Tibial nerve (tissue), 4 donors: ENCODE data around the gene TSSK6. TPM values are rescaled to one million over a fixed set of nuclear protein-coding genes. Genes with fewer than 3 reads are reported as not detected.

ENCODE experiments used
- DNase-seq, 2 donors: peaks; one replicate each; pipeline ENCODE4 v3.0.0-alpha.2; 2019; ENCODE audit warnings: low spot score in 2 of 2
- H3K27ac ChIP-seq, 4 donors: fragments of 200-600 bp; sonication (generic) in 3 of 4; one replicate each; pipeline ENCODE4 v1.5.1; 2017 to 2019; ENCODE audit warnings: mild to moderate bottlenecking in 1 of 4
- H3K27me3 ChIP-seq, 2 donors: fragments of 200-600 bp; sonication (generic) in 1 of 2; one replicate each; pipeline versions ENCODE4 v1.5.1 to v1.6.0; 2017 to 2019
- H3K36me3 ChIP-seq, 3 donors: fragments of 200-600 bp; sonication (generic); one replicate each; pipeline ENCODE4 v1.5.1; 2018 to 2019
- H3K4me1 ChIP-seq, 4 donors: fragments of 200-600 bp; sonication (generic) in 3 of 4; one replicate each; pipeline ENCODE4 v1.5.1; 2017 to 2019
- H3K4me3 ChIP-seq, 4 donors: fragments of 200-600 bp; sonication (generic) in 3 of 4; one replicate each; pipeline ENCODE4 v1.5.1; 2017 to 2019; ENCODE audit warnings: mild to moderate bottlenecking in 1 of 4, moderate library complexity in 1 of 4
- H3K9me3 ChIP-seq, 4 donors: fragments of 200-600 bp; sonication (generic) in 3 of 4; one replicate each; pipeline ENCODE4 v1.5.1; 2017 to 2019
- EP300 ChIP-seq, 2 donors: sonication (generic); formaldehyde crosslinking; IDR thresholded peaks; one replicate each; pipeline ENCODE4 v1.6.1; 2017; ENCODE audit warnings: antibody characterized with exemption in 2 of 2, mild to moderate bottlenecking in 1 of 2
- POLR2A ChIP-seq, 2 donors: fragments of 450-650 bp; IDR thresholded peaks; one replicate each; pipeline ENCODE4 v1.6.1; 2017; ENCODE audit warnings: antibody characterized with exemption in 2 of 2, mild to moderate bottlenecking in 2 of 2, moderate library complexity in 2 of 2
- WGBS, 2 donors: methylation state at CpG; one replicate each; pipeline ENCODE4 v1.1.5; 2018; 5-methylcytosine and 5-hydroxymethylcytosine counted together
- total RNA-seq, 4 donors: library from RNA; depleted of rRNA; stranded (reverse); fragments of >200 nt; gene quantifications; one replicate each; pipeline ENCODE4 v1.1.0, GENCODE V29; 2016
- TF ChIP-seq, protein P1 (sequence below), 5 experiments: fragments of 200-600 bp in 3 of 5; fragments of 450-650 bp in 2 of 5; sonication (generic) in 3 of 5; IDR thresholded peaks; one replicate each; pipeline ENCODE4 v1.5.1; 2016 to 2019; ENCODE audit warnings: antibody characterized with exemption in 5 of 5, mild to moderate bottlenecking in 3 of 5, moderate library complexity in 2 of 5

TSSK6 gene
- total RNA-seq, 4 donors from 2014 or later: 1.8 to 7.2 (median 3.7) TPM

DNA sequence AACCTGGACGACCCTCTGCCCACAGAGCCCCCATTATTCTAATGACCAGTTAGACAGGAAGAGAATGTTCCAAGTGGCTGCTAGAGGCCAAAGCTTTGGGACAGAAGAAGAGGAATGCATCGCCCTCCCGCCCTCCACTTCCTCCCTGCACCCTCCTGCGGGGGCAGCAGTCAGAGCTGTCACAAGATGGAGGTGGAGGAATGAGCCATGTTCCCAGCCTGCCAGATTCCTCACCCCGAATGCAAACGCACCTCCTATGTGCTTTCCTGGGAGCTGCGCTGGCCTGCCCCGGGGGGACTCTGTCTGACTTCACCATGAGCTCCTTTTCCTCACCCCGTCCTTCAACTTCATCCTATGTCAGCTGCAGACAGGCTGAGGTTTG lies 15.1 kb upstream of the TSSK6 start:
- DNase-seq: no peak
- WGBS, 2 donors: 33 to 40% methylated on average over 9 of the region's 9 CpGs
- Histone ChIP-seq H3K9me3 (no peaks in the 10 kb centered on the region), H3K27ac (peak overlapping the region in 1 of 4 donors; percentile 26), H3K4me3 (no peak overlapping the region), H3K36me3 (peaks cover 0 to 41% (median 3%) of the 10 kb centered on the region in 3 donors), H3K27me3 (no peaks in the 10 kb centered on the region), H3K4me1 (peaks cover 0 to 52% (median 12%) of the 10 kb centered on the region in 4 donors)
- TF ChIP-seq, protein P1, sequence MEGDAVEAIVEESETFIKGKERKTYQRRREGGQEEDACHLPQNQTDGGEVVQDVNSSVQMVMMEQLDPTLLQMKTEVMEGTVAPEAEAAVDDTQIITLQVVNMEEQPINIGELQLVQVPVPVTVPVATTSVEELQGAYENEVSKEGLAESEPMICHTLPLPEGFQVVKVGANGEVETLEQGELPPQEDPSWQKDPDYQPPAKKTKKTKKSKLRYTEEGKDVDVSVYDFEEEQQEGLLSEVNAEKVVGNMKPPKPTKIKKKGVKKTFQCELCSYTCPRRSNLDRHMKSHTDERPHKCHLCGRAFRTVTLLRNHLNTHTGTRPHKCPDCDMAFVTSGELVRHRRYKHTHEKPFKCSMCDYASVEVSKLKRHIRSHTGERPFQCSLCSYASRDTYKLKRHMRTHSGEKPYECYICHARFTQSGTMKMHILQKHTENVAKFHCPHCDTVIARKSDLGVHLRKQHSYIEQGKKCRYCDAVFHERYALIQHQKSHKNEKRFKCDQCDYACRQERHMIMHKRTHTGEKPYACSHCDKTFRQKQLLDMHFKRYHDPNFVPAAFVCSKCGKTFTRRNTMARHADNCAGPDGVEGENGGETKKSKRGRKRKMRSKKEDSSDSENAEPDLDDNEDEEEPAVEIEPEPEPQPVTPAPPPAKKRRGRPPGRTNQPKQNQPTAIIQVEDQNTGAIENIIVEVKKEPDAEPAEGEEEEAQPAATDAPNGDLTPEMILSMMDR (IDR thresholded peaks at IDR 0.05): no peak
- TF ChIP-seq POLR2A (IDR thresholded peaks at IDR 0.05): no peak
- TF ChIP-seq EP300 (IDR thresholded peaks at IDR 0.05): no peak

DNA sequence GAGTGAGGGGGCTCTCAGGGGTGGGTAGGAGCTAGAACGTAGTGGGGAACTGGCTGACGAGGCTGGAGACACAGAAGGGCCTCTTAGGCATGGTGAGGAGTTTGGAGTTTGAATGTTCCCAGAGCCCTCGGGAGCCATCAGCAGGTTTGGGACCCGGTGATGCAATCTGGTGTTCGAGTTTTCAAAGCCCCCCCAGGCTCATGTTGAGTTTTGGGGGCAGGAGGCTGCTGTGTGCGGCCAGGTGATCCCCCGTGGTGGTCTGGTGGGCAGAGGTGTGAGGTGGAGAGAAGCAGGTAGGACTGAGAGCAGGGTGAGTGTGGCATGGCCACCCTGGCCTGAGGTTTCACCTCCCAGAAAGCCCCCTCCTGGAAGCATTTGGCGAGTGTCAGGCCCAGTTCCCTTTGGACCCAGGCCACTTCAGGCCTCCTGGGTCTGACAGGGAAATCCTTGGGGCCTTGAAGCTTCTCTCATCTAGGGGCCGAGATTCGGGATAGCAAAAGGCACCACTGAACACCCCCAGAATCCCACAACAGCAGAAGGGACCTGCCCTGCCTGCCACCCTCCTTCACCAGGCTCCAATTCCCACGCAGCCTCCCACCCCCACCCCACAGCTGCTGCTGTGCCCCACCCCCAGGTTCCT lies 14.6 kb upstream of the TSSK6 start:
- WGBS, 2 donors: 56 to 66% methylated on average over 11 of the region's 11 CpGs
- peaks cover 0 to 56% (median 13%) of the 10 kb centered on the region in 4 donors for H3K4me1 ChIP-seq
- H3K9me3 ChIP-seq: no peaks in the 10 kb centered on the region
- H3K4me3 ChIP-seq: no peak overlapping the region
- TF ChIP-seq, protein P1 (IDR thresholded peaks at IDR 0.05): no peak
- TF ChIP-seq POLR2A (IDR thresholded peaks at IDR 0.05) (no peak), EP300 (IDR thresholded peaks at IDR 0.05) (no peak)
- no peaks in the 10 kb centered on the region for H3K27me3 ChIP-seq
- peak overlapping the region in 1 of 4 donors; percentile 26 for H3K27ac ChIP-seq
- H3K36me3 ChIP-seq: peaks cover 0 to 39% (median 3%) of the 10 kb centered on the region in 3 donors
- DNase-seq: no peak

DNA sequence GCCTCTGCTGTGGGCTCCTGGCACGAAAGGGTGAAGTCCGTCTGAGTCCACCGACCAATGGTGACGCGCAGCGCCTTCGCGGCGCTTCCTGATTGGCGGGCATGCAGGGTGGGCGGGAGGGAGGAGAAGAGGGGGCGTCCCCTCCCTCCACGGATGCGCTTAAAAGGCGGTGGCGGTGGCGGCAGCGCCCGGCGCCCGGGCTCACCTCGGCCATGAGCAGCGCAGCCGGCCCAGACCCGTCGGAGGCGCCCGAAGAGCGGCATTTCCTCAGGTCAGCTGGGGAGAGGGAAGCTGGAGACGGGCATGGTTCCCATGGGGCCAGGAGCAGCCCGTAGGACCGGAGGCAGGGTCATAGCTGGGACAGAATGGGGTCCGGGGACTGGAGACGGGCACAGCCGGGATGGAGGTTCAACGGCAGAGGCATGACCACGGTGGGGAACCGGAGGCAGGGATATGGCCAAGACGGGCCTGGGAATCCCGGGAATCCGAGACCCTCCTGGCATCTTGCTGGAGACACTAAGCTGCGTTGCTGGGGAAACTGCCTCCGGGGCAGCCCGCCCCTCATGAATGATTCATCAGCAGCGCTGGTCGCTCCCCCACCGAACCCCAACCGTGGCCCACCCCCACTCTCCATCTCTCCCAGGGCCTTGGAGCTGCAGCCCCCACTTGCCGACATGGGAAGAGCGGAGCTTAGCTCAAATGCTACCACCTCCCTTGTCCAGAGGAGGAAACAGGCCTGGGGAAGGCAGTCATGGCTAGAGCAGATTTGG lies 13.6 kb upstream of the TSSK6 start, which contains the start of gene YJEFN3:
YJEFN3 (plus strand) TSS at position 191 of the 770 bp plus-strand sequence; CDS start at position 213, 22 bp downstream.
- peak within 1 kb of the TSS in 1 of 4 donors; percentile 26 for H3K27ac ChIP-seq
- no peaks in the 10 kb centered on the region for H3K27me3 ChIP-seq
- H3K4me3 ChIP-seq: no peak within 1 kb of the TSS
- H3K9me3 ChIP-seq: no peaks in the 10 kb centered on the region
- no peak for DNase-seq
- WGBS, 2 donors: 32 to 57% methylated on average over 20 to 27 of the region's 50 CpGs
- H3K4me1 ChIP-seq: peaks cover 0 to 60% (median 13%) of the 10 kb centered on the region in 4 donors
- peaks cover 0 to 49% (median 3%) of the 10 kb centered on the region in 3 donors for H3K36me3 ChIP-seq
- no peak for TF ChIP-seq POLR2A (IDR thresholded peaks at IDR 0.05)

DNA sequence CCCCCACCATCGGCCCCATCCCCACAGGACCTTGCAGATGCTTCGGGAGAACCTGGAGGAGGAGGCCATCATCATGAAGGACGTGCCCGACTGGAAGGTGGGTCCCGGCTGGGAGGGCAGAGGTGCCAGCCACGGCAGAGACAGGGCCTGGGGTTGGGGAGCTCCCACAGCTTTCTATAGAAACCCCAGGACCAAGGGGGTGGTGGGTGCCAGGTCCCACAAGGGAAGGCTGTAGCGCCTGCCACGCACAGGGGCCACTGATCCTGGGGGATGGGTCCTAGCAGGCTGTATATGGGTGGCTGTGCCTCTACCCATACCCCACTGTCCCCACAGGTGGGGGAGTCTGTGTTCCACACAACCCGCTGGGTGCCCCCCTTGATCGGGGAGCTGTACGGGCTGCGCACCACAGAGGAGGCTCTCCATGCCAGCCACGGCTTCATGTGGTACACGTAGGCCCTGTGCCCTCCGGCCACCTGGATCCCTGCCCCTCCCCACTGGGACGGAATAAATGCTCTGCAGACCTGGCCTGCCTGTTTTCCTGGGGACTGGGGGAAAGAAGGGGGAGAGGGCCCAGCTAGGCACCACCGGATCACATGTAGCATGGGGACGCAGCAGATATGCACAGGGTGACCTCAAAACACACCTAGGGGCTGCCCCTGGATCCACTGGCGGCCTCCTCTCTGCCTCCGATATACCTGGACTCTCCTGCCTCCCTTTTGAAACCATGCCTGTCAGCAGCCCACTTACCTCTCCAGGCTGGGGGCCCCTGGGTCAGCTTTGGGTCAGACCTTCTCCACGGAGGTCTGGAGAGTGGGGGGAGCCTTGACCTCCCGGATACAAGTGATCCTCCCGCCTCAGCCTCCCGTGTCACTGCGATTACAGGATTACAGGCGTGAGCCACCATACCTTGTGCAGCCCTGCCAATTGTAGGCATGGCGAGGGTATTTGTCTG lies 12.6 kb upstream of the TSSK6 start:
- no peak for DNase-seq
- 86 to 92% methylated on average over 19 to 24 of the region's 27 CpGs for WGBS, 2 donors
- TF ChIP-seq EP300 (IDR thresholded peaks at IDR 0.05): no peak
- no peak for TF ChIP-seq POLR2A (IDR thresholded peaks at IDR 0.05)
- H3K36me3 ChIP-seq: peaks cover 0 to 57% (median 3%) of the 10 kb centered on the region in 3 donors
- H3K4me1 ChIP-seq: peaks cover 0 to 60% (median 13%) of the 10 kb centered on the region in 4 donors
- H3K4me3 ChIP-seq: no peak overlapping the region
- H3K27me3 ChIP-seq: no peaks in the 10 kb centered on the region
- no peak overlapping the region for H3K27ac ChIP-seq
- no peaks in the 10 kb centered on the region for H3K9me3 ChIP-seq

DNA sequence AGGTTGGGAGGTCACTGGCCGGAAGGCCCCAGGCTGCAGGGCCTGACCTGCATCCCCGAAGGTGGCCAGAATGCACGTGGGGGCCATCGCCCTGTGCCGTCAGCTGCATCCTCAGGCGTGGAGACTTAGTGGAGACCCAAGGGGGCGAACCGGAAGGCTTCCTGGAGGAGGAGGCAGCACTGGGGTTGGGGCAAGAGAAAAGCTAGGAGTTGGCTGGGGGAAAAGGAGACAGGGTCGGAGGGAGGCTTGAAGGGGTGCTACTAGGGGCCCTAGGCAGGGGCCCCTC lies 12.0 kb upstream of the TSSK6 start:
- H3K9me3 ChIP-seq: no peaks in the 10 kb centered on the region
- no peaks in the 10 kb centered on the region for H3K27me3 ChIP-seq
- DNase-seq: no peak
- no peak overlapping the region for H3K4me3 ChIP-seq
- TF ChIP-seq, protein P1 (IDR thresholded peaks at IDR 0.05): no peak
- no peak for TF ChIP-seq POLR2A (IDR thresholded peaks at IDR 0.05)
- no peak for TF ChIP-seq EP300 (IDR thresholded peaks at IDR 0.05)
- peaks cover 0 to 57% (median 3%) of the 10 kb centered on the region in 3 donors for H3K36me3 ChIP-seq
- H3K27ac ChIP-seq: peak overlapping the region; percentile 19 to 71 (median 42)
- H3K4me1 ChIP-seq: peaks cover 0 to 55% (median 11%) of the 10 kb centered on the region in 4 donors
- 81 to 83% methylated on average over 9 of the region's 9 CpGs for WGBS, 2 donors
